Endothelial cell of umbilical vein (primary cell): ENCODE data around the gene PCID2. TPM values are rescaled to one million over a fixed set of nuclear protein-coding genes. Genes with fewer than 3 reads are reported as not detected.

Experiments
- BruUV-seq: library from RNA; stranded (reverse); fragments of 400-500 nt; replicated peaks from 2 replicates; lab custom pipeline; 2021; lab: Mats Ljungman, UMichigan
- CTCF ChIA-PET: fragments of 300-600, 350-600 bp; sonication (Branson Sonifier 250); formaldehyde crosslinking; loops from one replicate; lab custom pipeline; 2021; ENCODE audit warnings: antibody characterized with exemption, inconsistent platforms; lab: Charles Lee
- POLR2A ChIA-PET: fragments of 300-600, 350-600 bp; sonication (Branson Sonifier 250); formaldehyde crosslinking; loops from one replicate; lab custom pipeline; 2021; ENCODE audit warnings: antibody characterized with exemption, inconsistent platforms; lab: Charles Lee
- DNase-seq: peaks from one replicate; pipeline ENCODE4 v3.0.0-alpha.2; 2011; ENCODE audit warnings: low read depth, low spot score
- FAIRE-seq: peaks from 2 replicates; lab custom pipeline; 2011; peaks lifted over from hg19 to GRCh38; lab: Jason Lieb, UNC
- H2AFZ ChIP-seq: 2 replicates; pipeline ENCODE4 v1.6.0; 2012; ENCODE audit warnings: low read depth, low read length, control low read depth, inconsistent platforms
- H3K27ac ChIP-seq: 2 replicates; pipeline ENCODE4 v1.5.1; 2011; ENCODE audit warnings: low read depth, mild to moderate bottlenecking, control low read depth, low read length, moderate library complexity; ENCODE audit not compliant: insufficient read depth
- H3K27me3 ChIP-seq, 2 experiments: 2 replicates each; pipeline versions ENCODE4 v1.6.0 to v1.6.1; 2011; ENCODE audit warnings: low read length in 2 of 2, mixed read lengths in 1 of 2; ENCODE audit not compliant: control insufficient read depth in 2 of 2, insufficient read depth in 2 of 2
- H3K36me3 ChIP-seq, 2 experiments: 2 replicates in 1 of 2; 3 replicates in 1 of 2; pipeline ENCODE4 v1.5.1; 2011; ENCODE audit warnings: low read length in 2 of 2, mild to moderate bottlenecking in 1 of 2, moderate library complexity in 1 of 2; ENCODE audit not compliant: control insufficient read depth in 2 of 2, insufficient read depth in 2 of 2; ENCODE audit errors: extremely low read depth in 1 of 2
- H3K4me1 ChIP-seq: 3 replicates; pipeline ENCODE4 v1.5.1; 2011; ENCODE audit warnings: mild to moderate bottlenecking, low read length; ENCODE audit not compliant: control insufficient read depth, insufficient read depth; ENCODE audit errors: extremely low read depth
- H3K4me2 ChIP-seq: 2 replicates; pipeline ENCODE4 v1.6.1; 2011; ENCODE audit warnings: low read length, control low read depth, mixed read lengths; ENCODE audit not compliant: insufficient read depth
- H3K4me3 ChIP-seq, 3 experiments: fragments of 200-600 bp in 1 of 3; sonication (generic), shearing (Covaris generic) in 1 of 3; replicated peaks in 1 of 3; 2 replicates each; pipeline ENCODE4 v1.5.1; 2011 to 2016; ENCODE audit warnings: control low read depth in 3 of 3, low read length in 3 of 3, mild to moderate bottlenecking in 2 of 3, inconsistent platforms in 1 of 3, low read depth in 1 of 3, moderate library complexity in 1 of 3; ENCODE audit not compliant: insufficient read depth in 1 of 3
- H3K79me2 ChIP-seq: 2 replicates; pipeline ENCODE4 v1.6.0; 2012; ENCODE audit warnings: low read length, inconsistent platforms; ENCODE audit not compliant: control insufficient read depth, insufficient read depth
- H3K9ac ChIP-seq: replicated peaks from 2 replicates; pipeline ENCODE3; 2011; ENCODE audit warnings: low read length, control low read depth; ENCODE audit not compliant: insufficient read depth; ENCODE audit errors: extremely low read depth
- H3K9me1 ChIP-seq: replicated peaks from 3 replicates; pipeline ENCODE4 v1.6.0; 2011; ENCODE audit warnings: mild to moderate bottlenecking, low read length; ENCODE audit not compliant: control insufficient read depth, insufficient read depth; ENCODE audit errors: extremely low read depth
- H3K9me3 ChIP-seq: replicated peaks from 2 replicates; pipeline ENCODE4 v1.5.1; 2012; ENCODE audit warnings: low read length, inconsistent platforms; ENCODE audit not compliant: control insufficient read depth, insufficient read depth
- H4K20me1 ChIP-seq: replicated peaks from 2 replicates; pipeline ENCODE3; 2011; ENCODE audit warnings: mild to moderate bottlenecking, low read length; ENCODE audit not compliant: control insufficient read depth, insufficient read depth; ENCODE audit errors: extremely low read depth
- CTCF ChIP-seq, 2 donors: IDR thresholded peaks; 1 replicate in 1 of 2; 2 replicates in 1 of 2; pipeline ENCODE4 v1.5.1; 2011; ENCODE audit warnings: low read length in 2 of 2, mild to moderate bottlenecking in 2 of 2, moderate library complexity in 2 of 2, control low read depth in 1 of 2, inconsistent platforms in 1 of 2, low read depth in 1 of 2; ENCODE audit not compliant: insufficient read depth in 1 of 2; ENCODE audit errors: extremely low read depth in 1 of 2
- EZH2 ChIP-seq: IDR thresholded peaks from 2 replicates; pipeline ENCODE4 v1.6.1; 2012; ENCODE audit warnings: borderline replicate concordance, low read depth, mild to moderate bottlenecking, moderate library complexity, low read length, inconsistent platforms; ENCODE audit not compliant: severe bottlenecking
- FOS ChIP-seq: IDR thresholded peaks from 2 replicates; pipeline ENCODE4 v1.6.1; 2011; ENCODE audit warnings: mild to moderate bottlenecking, low read length, moderate library complexity, borderline replicate concordance; ENCODE audit not compliant: insufficient read depth
- GATA2 ChIP-seq: IDR thresholded peaks from 2 replicates; pipeline ENCODE4 v1.7.0; 2011; ENCODE audit warnings: low read depth, mild to moderate bottlenecking, moderate library complexity, mixed read lengths, low read length; ENCODE audit not compliant: insufficient read length, insufficient read depth
- JUN ChIP-seq: IDR thresholded peaks from 2 replicates; pipeline ENCODE4 v1.6.1; 2011; ENCODE audit warnings: borderline replicate concordance, low read depth; ENCODE audit not compliant: insufficient read length, insufficient read depth
- MAX ChIP-seq: IDR thresholded peaks from 2 replicates; pipeline ENCODE4 v1.6.1; 2011; ENCODE audit not compliant: insufficient read depth, insufficient read length
- MYC ChIP-seq: IDR thresholded peaks from one replicate; pipeline ENCODE4 v1.6.1; 2011; ENCODE audit warnings: mild to moderate bottlenecking, low read depth, low read length
- POLR2A ChIP-seq: IDR thresholded peaks from 2 replicates; pipeline ENCODE4 v1.6.1; 2012; ENCODE audit warnings: low read depth, mild to moderate bottlenecking, control low read depth, low read length
- POLR2AphosphoS5 ChIP-seq: IDR thresholded peaks from 2 replicates; pipeline ENCODE4 v1.6.1; 2012; ENCODE audit warnings: low read depth, mild to moderate bottlenecking, control low read depth, low read length, moderate library complexity; ENCODE audit not compliant: insufficient read depth
- dilution Hi-C: fragments of 300-500 bp; cut with MboI; formaldehyde crosslinking; loops from one replicate; pipeline ENCODE4 v1.15.0; 2019; ENCODE audit warnings: low sequenced_read_pairs; ENCODE audit not compliant: extremely low pct_ligation_motif_present
- intact Hi-C: fragments of 100-400 bp; cut with micrococcal nuclease; formaldehyde crosslinking; loops from one replicate; pipeline ENCODE4 v1.10.0; 2022
- polyA plus RNA-seq, 4 experiments: library from polyadenylated mRNA; depleted of rRNA in 3 of 4; stranded (reverse) in 3 of 4; unstranded in 1 of 4; fragments of >200 nt; gene quantifications; 2 replicates each; pipeline versions ENCODE4 v1.2.1 to v1.2.3, GENCODE V29; 2011 to 2012; ENCODE audit warnings: missing spikeins in 1 of 4
- total RNA-seq: library from RNA; stranded (reverse); gene quantifications from 2 replicates; pipeline ENCODE4 v1.2.3, GENCODE V29; 2021

PCID2 gene
- total and polyA plus RNA-seq, 2 donors (not counting 3 experiments of a cell fraction or from before 2014, with no cell fraction given), result 52.1 to 55.6 TPM

GRCh38 chr13:113218586-113218985 is 10.1 kb upstream of the PCID2 start:
- TF ChIP-seq MAX, result no peak
- TF ChIP-seq FOS, result no peak
- no peak for TF ChIP-seq MYC
- TF ChIP-seq CTCF (IDR thresholded peaks at IDR 0.05; ENCODE audit: extremely low read depth in 1 of 2, insufficient read depth in 1 of 2, low read depth in 1 of 2, low read length in 2 of 2), result no peak
- TF ChIP-seq JUN, result no peak
- TF ChIP-seq POLR2AphosphoS5, result no peak
- TF ChIP-seq GATA2, result no peak
- no peak for TF ChIP-seq EZH2
- TF ChIP-seq POLR2A, result no peak
- Histone ChIP-seq H3K9me3 (no peaks in the 10 kb centered on the region), H3K4me3 (no peak overlapping the region), H3K4me2 (no peak overlapping the region), H2AFZ (no peak overlapping the region), H3K36me3 (peaks cover 6 to 12% of the 10 kb centered on the region in 2 experiments), H4K20me1 (peaks cover 6% of the 10 kb centered on the region), H3K27me3 (no peaks in the 10 kb centered on the region), H3K9ac (no peak overlapping the region), H3K4me1 (peaks cover 3% of the 10 kb centered on the region), H3K79me2 (peaks cover 89% of the 10 kb centered on the region), H3K27ac (no peak overlapping the region), H3K9me1 (no peaks in the 10 kb centered on the region)
- POLR2A ChIA-PET, result no interaction called here
- CTCF ChIA-PET, result no interaction called here
- FAIRE-seq (no peak), DNase-seq (no peak)
- intact Hi-C loops (no loop called here), dilution Hi-C loops (no loop called here)
- BruUV-seq, result no TSS peak
